HG03521 (cell line): ENCODE measurements around the gene RAB23.

Source experiments
- ATAC-seq: cut with Tn5 transposase; IDR thresholded peaks from one replicate; pipeline ENCODE4 v1.9.1; 2021; ENCODE audit warnings: mild to moderate bottlenecking, moderate library complexity; ENCODE audit not compliant: unreplicated experiment

RAB23 gene

GRCh38 chr6:57190140-57190539, 32.0 kb downstream of the RAB23 start:
- ATAC-seq: no peak

- ATAC-seq: no peak
Measured at GRCh38 chr6:57183336-57183735, 38.8 kb downstream of the RAB23 start.

GRCh38 chr6:57182017-57182432, 40.1 kb downstream of the RAB23 start:
- no peak for ATAC-seq

- no peak for ATAC-seq
Measured at GRCh38 chr6:57180596-57180995, 41.5 kb downstream of the RAB23 start.

GRCh38 chr6:57177545-57178265, 44.4 kb downstream of the RAB23 start:
- ATAC-seq: no peak

- no peak for ATAC-seq
Measured at GRCh38 chr6:57174511-57174907, 47.6 kb downstream of the RAB23 start.

- ATAC-seq: no peak
Measured at GRCh38 chr6:57173886-57174510, 48.1 kb downstream of the RAB23 start.

- no peak for ATAC-seq
Measured at GRCh38 chr6:57173056-57173885, 48.8 kb downstream of the RAB23 start.

GRCh38 chr6:57172136-57173055, 49.7 kb downstream of the RAB23 start, which contains the start of gene BAG2:
Gene BAG2 (plus strand): TSS chr6:57172326. CDS start chr6:57172698, 372 bp downstream.
- peak; percentile 85 for ATAC-seq

GRCh38 chr6:57165080-57165479, 57.0 kb downstream of the RAB23 start:
- no peak for ATAC-seq

- no peak for ATAC-seq
Measured at GRCh38 chr6:57163956-57164355, 58.2 kb downstream of the RAB23 start.

- ATAC-seq: no peak
Measured at GRCh38 chr6:57162516-57162915, 59.6 kb downstream of the RAB23 start.

- no peak for ATAC-seq
Measured at GRCh38 chr6:57162028-57162427, 60.1 kb downstream of the RAB23 start.

GRCh38 chr6:57159127-57159526, 63.0 kb downstream of the RAB23 start:
- no peak for ATAC-seq

- no peak for ATAC-seq
Measured at GRCh38 chr6:57158658-57159057, 63.4 kb downstream of the RAB23 start.

- no peak for ATAC-seq
Measured at GRCh38 chr6:57147955-57148858, 73.9 kb downstream of the RAB23 start.

- ATAC-seq: no peak
Measured at GRCh38 chr6:57147401-57147800, 74.7 kb downstream of the RAB23 start.

GRCh38 chr6:57143690-57144089, 78.4 kb downstream of the RAB23 start:
- ATAC-seq: no peak

- ATAC-seq: no peak
Measured at GRCh38 chr6:57142178-57142525, 80.0 kb downstream of the RAB23 start.
